HG02973 (cell line): Measurements from ENCODE around the gene STIM2.

Experiments
- ATAC-seq: cut with Tn5 transposase; IDR thresholded peaks from one replicate; pipeline ENCODE4 v1.9.1; 2021; ENCODE audit warnings: moderate library complexity; ENCODE audit not compliant: unreplicated experiment

The STIM2 gene

DNA sequence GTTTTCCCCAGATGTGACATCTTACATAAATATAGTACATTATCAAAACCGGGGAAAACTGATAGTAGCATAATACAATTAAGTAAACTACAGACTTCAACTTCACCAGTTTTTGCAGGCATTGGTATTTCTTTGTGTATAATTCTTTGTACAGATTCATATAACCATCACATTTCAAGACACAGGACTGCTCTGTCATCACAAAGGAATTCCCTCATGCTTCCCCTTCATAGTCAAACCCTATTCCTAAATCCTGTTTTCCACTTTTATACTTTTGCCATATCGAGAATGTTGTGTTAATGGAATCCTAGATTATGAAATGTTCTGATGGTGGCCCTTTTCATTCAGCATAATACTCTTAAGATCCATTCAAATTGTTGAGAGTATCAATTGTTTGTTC lies 36.0 kb downstream of the STIM2 start:
- no peak for ATAC-seq

DNA sequence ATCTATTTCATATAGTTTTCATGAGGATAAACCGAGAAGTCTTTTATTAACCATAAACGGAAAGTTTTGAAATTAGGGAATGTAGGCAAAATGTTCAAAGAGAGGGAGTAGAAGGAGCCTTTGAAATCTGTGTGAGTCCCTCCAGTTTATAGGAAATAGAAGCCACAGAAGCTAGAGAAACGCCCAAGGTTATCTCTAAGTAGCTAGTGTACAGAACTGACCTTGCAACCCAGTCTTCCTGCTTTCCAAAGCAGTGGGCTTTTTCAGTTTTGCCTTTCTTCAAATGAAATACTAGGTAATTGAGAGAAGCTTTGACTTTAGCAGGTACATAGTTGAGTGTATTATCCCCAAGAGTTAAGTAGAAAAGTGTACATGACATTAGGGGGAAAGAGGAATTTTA lies 39.4 kb downstream of the STIM2 start:
- no peak for ATAC-seq

DNA sequence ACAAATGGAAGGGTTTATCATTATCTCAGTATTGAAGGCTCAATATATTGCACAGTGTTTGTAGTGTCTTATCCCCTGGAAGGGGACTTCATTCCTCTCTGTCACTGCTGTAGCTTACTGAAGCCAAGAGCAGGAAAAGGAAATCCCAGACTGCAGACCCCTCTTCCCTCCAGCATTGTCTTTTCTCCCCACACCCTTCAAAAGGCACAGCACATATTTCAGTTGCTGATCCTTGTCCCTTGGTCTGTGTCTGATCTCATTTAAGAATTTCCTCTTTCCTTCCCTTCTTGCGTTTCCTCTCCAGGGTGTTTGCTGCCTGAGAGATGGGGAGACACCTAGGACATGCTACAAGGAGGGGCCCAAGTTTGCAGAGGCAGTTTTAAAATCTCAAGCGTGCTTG lies 40.1 kb downstream of the STIM2 start:
- ATAC-seq = no peak

DNA sequence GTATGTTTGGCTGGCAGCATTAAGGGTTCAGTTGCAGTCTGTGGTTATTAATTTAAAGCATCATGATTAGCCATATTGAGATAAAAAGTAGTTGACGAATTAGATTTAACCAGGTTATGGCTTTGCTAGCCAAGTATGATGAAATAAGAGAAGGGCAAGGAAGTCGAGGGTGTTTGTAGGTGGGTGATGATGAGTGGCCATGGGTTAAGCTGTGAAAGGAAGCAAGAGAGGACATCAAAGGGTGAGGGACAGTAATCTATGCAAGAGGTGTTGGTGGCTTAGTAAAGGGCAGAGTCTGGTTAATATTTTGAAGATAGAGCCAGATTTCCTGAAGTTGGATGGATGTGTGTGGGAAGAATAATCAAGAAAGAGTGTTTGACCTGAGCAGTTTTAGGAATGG lies 44.5 kb downstream of the STIM2 start:
- ATAC-seq = no peak

GRCh38 chr4:26907731-26908599 lies 47.3 kb downstream of the STIM2 start:
- ATAC-seq = no peak

GRCh38 chr4:26909369-26909768 lies 48.7 kb downstream of the STIM2 start:
- no peak for ATAC-seq

DNA sequence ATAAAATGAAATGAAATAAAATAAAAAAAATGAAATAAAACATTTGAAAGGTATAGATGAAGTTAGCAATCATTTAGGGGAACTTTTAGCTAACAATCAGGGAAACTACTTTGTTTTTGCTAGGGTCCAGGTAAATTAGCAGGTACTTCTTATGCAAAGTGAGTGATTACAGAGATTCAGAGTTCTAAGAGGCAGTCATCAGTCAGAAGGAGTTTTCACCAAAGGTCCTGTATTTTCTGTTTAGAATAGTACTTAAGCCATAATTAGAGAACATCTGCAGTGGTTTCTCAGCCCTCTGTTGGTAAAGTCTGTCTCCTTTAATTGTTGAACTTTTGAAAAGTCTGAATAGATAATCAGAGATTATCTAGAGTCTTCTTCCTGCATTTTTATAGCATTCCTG lies 50.6 kb downstream of the STIM2 start:
- no peak for ATAC-seq

GRCh38 chr4:26912069-26912468 lies 51.4 kb downstream of the STIM2 start:
- ATAC-seq = no peak

DNA sequence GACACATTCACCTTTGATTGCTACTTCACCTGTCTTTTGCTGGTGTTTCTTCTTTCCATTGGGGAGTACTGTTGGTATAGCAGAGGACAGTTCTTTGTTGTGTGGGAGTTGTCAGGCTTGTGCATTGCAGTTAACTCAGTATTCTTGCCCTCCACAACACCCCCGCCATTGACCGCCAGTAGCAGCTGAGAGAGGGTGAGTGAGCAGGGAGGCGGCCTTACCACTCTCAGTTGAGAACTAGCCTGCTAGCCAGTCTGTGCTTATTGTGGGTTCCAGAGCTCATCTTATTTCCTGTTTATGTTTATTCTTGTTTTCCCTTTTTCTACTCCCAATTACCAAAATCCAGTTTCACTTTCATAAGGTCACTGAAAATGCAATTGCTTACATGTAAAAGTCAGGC lies 52.2 kb downstream of the STIM2 start:
- no peak for ATAC-seq

DNA sequence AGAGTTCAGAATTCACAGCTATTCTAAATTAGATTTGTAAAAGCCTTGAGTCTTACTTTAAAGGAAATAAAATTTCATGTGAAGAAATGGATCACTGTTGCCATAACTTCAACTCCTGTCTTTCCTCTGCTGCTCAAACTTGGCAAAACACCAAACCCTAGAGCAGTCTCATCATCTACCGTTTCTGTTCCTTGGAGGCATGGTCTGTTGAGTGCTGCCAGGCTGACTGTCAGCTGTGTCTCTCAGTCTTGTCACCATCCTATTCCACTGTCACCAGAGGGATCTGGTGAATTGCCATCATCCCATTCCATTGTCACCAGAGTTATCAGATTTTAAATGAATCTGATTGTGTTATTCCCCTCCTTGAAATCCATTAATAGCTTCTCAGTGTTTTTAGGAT lies 55.6 kb downstream of the STIM2 start:
- ATAC-seq = no peak

- ATAC-seq = no peak
Measured at GRCh38 chr4:26930964-26931363, 70.3 kb downstream of the STIM2 start.

DNA sequence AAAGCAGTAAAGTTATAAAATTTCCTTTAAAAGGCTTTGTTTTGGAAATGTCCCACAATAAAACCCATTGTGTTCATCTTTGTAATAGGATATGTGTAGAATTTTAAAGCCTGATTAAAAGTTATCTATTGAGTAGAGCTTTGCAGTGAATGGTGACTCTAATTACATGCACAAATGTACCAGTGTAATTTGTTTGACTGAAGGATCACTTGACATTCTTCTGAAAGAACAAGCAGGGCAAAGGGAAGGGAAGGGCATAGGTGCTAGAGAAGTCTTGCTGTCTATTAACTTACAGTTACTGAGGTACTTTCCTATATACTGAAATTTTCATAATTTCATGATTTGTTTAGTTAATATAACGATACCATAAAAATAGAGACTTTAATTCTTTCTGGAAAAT lies 70.8 kb downstream of the STIM2 start:
- no peak for ATAC-seq

- no peak for ATAC-seq
Measured at GRCh38 chr4:26931966-26932365, 71.3 kb downstream of the STIM2 start.

DNA sequence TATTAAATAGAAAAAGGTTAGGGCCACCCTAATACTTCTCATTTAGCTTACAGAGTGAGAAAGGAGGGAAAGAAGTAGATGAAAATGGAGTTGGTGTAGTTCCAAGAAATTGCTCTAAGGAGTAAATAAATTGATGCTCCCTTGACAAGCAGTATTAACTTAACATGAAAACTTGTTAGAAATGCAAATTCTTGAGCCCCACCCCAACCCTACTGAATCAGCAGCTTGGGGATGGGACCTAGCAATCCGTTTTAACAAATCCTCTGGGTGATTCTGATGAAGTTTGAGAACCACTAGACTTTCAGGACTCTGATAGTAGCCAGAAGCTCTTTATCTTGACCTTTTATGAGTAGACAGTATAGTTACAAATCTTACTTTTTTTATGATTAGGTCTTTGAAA lies 74.8 kb downstream of the STIM2 start:
- no peak for ATAC-seq

- no peak for ATAC-seq
Measured at GRCh38 chr4:26936284-26937065, 75.8 kb downstream of the STIM2 start.

- no peak for ATAC-seq
Measured at GRCh38 chr4:26937139-26937538, 76.5 kb downstream of the STIM2 start.

- no peak for ATAC-seq
Measured at GRCh38 chr4:26937567-26937966, 76.9 kb downstream of the STIM2 start.

GRCh38 chr4:26938516-26938915 lies 77.9 kb downstream of the STIM2 start:
- no peak for ATAC-seq

DNA sequence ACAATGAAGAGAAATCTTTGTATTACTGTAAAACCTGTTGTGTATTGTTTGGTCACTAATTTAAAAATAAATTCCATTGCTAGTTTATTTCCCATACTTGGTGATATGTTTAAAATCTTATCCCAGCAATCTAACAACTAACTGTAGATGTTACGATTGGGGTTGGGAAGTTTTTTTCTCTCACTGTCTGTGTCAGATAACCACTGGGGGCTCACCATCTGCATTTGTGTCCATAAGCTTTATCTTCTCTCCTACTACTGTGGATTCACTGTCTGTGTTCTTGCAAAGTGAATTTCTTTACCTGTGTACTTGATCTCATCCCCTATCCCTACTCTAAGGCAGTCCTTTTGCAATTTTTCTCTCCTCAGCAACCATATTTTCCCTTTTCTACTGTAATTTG lies 81.3 kb downstream of the STIM2 start:
- ATAC-seq = no peak

- ATAC-seq = no peak
Measured at GRCh38 chr4:26942871-26943270, 82.2 kb downstream of the STIM2 start.

DNA sequence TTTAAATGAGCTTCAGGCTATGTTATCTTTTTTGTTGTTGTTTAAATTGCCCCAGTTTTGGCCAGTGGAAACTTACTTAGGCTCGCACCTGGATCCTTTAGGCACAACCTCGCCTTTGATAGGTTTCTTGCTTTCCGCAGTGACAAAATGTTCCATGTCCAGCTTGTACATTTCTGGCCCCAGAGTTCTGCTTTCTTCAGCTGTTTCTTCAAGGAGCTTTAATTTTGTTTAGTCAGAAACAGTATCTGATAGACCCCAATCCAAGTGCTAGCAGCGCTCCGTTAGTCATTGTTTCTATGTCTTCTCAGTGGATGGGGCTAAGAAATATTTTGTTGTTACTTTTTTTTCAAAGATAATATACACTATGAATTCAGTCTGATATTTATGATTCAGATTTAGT lies 82.8 kb downstream of the STIM2 start:
- no peak for ATAC-seq

DNA sequence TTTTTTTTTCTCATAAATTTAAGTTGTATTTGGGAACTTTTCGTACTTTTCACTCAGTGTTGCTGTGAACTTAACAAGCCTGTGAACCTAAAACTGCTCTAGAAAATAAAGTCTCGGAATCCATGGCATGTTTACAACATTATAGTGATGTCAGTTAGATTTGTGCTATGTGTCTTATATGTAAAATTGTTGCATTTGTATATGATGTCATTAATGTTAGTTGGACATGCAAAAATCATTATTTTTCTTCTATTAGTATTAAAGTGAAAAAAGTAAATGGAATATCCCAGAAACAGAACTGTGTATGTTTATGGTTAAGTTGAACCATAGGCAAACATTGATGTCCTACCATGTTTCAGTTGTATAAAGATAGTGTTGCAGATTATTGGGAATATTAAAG lies 85.2 kb downstream of the STIM2 start:
- ATAC-seq = no peak
